Endodermal cell (in vitro differentiated cells): ENCODE results near the gene ERCC8. TPM values are rescaled to one million over a fixed set of nuclear protein-coding genes. Genes with fewer than 3 reads are reported as not detected.

ENCODE experiments used
- DNase-seq: peaks from one replicate; pipeline ENCODE4 v3.0.0-alpha.2; 2017
- H3K27ac ChIP-seq: 2 replicates; pipeline ENCODE4 v1.5.1; 2013; ENCODE audit warnings: mild to moderate bottlenecking, low read depth, low read length, moderate library complexity
- H3K27me3 ChIP-seq: 2 replicates; pipeline ENCODE4 v1.6.1; 2013; ENCODE audit warnings: mild to moderate bottlenecking, low read length, moderate library complexity; ENCODE audit not compliant: insufficient read depth, control insufficient read depth, poor library complexity, severe bottlenecking
- H3K36me3 ChIP-seq: 2 replicates; pipeline ENCODE4 v1.7.0; 2013; ENCODE audit warnings: mild to moderate bottlenecking, low read length, moderate library complexity; ENCODE audit not compliant: control insufficient read depth, insufficient read depth
- H3K4me1 ChIP-seq: one replicate; pipeline ENCODE4 v1.7.0; 2013; ENCODE audit warnings: low read length; ENCODE audit not compliant: control insufficient read depth, insufficient read depth
- H3K4me3 ChIP-seq: 2 replicates; pipeline ENCODE4 v1.5.1; 2013; ENCODE audit warnings: mild to moderate bottlenecking, low read length, moderate library complexity
- H3K9ac ChIP-seq: 2 replicates; pipeline ENCODE4 v1.6.1; 2013; ENCODE audit warnings: mild to moderate bottlenecking, low read length, moderate library complexity; ENCODE audit not compliant: poor library complexity, severe bottlenecking; ENCODE audit errors: extremely low read depth
- H3K9me3 ChIP-seq: 2 replicates; pipeline ENCODE4 v1.6.1; 2013; ENCODE audit warnings: mild to moderate bottlenecking, low read length, moderate library complexity; ENCODE audit not compliant: control insufficient read depth
- H3K27ac Mint-ChIP-seq: 2 replicates; pipeline ENCODE4 v1.8.0; 2020; ENCODE audit warnings: mixed read lengths
- H3K27me3 Mint-ChIP-seq: 2 replicates; pipeline ENCODE4 v1.8.0; 2021; ENCODE audit warnings: mild to moderate bottlenecking, mixed read lengths; ENCODE audit not compliant: insufficient read depth
- H3K36me3 Mint-ChIP-seq: 2 replicates; pipeline ENCODE4 v1.8.0; 2020; ENCODE audit warnings: low read depth, mixed read lengths
- H3K4me1 Mint-ChIP-seq: 2 replicates; pipeline ENCODE4 v1.8.0; 2020; ENCODE audit warnings: mixed read lengths
- H3K4me3 Mint-ChIP-seq: 2 replicates; pipeline ENCODE4 v1.8.0; 2020; ENCODE audit warnings: mild to moderate bottlenecking, moderate library complexity, mixed read lengths
- H3K9me3 Mint-ChIP-seq: 2 replicates; pipeline ENCODE4 v1.8.0; 2020; ENCODE audit warnings: mild to moderate bottlenecking, mixed read lengths
- CTCF ChIP-seq: fragments of 200-600 bp; sonication (generic); conservative IDR thresholded peaks from 2 replicates; pipeline ENCODE4 v1.5.0; 2021; ENCODE audit warnings: antibody characterized with exemption, mild to moderate bottlenecking
- WGBS, 2 experiments: methylation state at CpG; one replicate each; pipeline versions ENCODE4 v1.1.5 to v1.1.7; 2013; ENCODE audit warnings: missing lambda C conversion rate in 2 of 2, mixed read lengths in 1 of 2; ENCODE audit not compliant: insufficient coverage in 1 of 2, insufficient read length in 1 of 2; 5-methylcytosine and 5-hydroxymethylcytosine counted together
- total RNA-seq, 2 donors: library from RNA; stranded (reverse); fragmentation: NEBNext Ultra II Directional in 1 of 2; extraction: Animal tissue kit (Norgen Biotek cat#: 25700) in 1 of 2; gene quantifications; 2 replicates in 1 of 2; 3 replicates in 1 of 2; pipeline ENCODE4 v1.2.1, GENCODE V29; 2021

ERCC8 gene
- total RNA-seq, 2 donors from 2014 or later = 14.7 to 19.2 TPM

DNA sequence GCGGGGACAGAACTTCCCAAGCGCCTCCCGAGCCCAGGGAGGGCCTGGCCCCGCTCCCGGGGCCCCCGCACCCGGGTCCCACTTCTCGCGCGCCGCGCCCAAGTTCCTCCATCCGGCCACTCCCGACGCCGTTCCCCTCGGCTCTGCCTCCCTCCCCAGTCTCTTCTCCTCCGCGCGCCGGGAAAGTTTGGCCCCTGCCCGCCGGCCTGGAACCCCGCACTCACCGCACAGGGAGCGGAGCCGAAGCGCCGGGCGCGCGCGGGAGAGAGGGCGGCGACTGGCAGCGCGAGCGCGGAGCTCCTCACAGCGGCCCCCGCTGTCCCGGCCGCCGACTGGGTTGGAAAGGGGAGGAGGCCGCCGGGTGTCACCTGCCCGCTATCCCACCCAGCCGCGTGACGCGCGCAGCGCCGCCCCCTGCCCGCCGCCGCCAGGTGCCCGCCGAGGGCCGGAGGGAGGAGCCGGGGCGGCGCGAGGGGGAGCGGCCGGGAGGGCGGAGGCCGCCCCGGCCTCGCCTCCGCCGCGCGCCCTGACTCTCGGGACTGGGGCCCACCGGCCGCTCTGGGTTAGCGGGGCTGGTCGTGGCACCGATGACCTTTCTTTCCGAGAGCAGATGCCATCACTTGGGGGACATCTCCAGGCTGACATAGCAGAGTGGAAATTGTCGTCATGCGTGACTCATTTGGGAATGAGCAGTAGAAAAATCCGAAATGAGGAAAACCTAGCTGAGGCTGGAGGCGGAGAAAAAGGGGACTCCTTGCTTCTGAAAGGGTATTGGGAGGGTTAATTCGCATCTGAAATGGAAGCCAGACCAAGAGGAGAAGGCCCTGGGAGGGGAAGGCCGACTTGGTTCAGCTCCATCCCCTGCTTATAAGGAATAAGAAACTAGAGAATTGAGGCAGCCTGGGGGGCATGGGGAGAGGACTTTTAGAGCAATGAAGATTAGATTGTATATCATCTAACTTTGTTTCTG is 100.6 kb downstream of the ERCC8 start, which contains the start of gene ELOVL7:
TSS of gene ELOVL7 (minus strand) at position 334 of the 970 bp plus-strand sequence. CDS start 56,872 bp downstream, outside the sequence.
- Histone ChIP-seq H3K4me1 (no peaks in the 10 kb centered on the region), H3K27ac (no peak within 1 kb of the TSS), H3K9ac (peak within 1 kb of the TSS; percentile 59), H3K9me3 (no peaks in the 10 kb centered on the region), H3K4me3 (peak within 1 kb of the TSS; percentile 77), H3K36me3 (no peaks in the 10 kb centered on the region), H3K27me3 (peaks cover 90% of the 10 kb centered on the region)
- TF ChIP-seq CTCF = peak; percentile 69
- Mint-ChIP-seq H3K27ac (peak within 1 kb of the TSS; percentile 55), H3K27me3 (peaks cover 57% of the 10 kb centered on the region), H3K36me3 (no peaks in the 10 kb centered on the region), H3K4me1 (peaks cover 9% of the 10 kb centered on the region), H3K4me3 (peak within 1 kb of the TSS; percentile 79), H3K9me3 (no peaks in the 10 kb centered on the region)
- WGBS, 2 experiments = 1 to 3% methylated on average over 7 to 87 of the region's 87 CpGs
- peak; percentile 96 for DNase-seq

DNA sequence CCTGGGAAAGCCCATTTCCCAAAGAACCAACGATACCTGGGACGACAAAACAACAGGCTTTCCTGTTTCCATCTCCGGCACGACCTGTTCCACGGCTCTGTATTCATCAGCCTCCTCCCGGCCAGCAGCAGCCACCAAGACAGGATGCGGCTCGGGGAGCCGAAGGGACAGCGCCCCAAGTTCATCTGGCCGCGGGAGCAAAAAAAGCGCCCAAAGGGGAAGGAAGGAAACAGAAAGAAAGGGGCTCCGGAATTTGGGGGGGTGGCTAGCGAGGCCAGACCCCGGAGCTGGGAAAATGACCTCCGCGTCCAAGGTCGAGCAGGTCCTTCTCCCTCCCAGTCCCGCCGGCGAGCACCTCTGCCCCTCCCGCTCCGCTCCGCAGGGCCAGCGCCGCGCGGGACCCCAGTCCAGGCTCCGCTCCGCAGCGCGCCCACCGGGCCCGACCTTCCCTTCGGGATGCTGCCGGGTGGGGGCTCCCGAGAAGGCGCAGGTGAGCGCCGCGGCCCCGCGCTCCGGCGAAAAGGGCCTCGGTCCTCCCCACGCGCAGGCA is 101.4 kb downstream of the ERCC8 start:
- H3K27ac ChIP-seq = no peak overlapping the region
- Mint-ChIP-seq H3K27ac (no peak overlapping the region), H3K27me3 (peaks cover 57% of the 10 kb centered on the region), H3K36me3 (no peaks in the 10 kb centered on the region), H3K4me3 (peak overlapping the region; percentile 79), H3K9me3 (no peaks in the 10 kb centered on the region), H3K4me1 (peaks cover 10% of the 10 kb centered on the region)
- H3K9ac ChIP-seq = peak overlapping the region; percentile 59
- H3K36me3 ChIP-seq = no peaks in the 10 kb centered on the region
- WGBS, 2 experiments = 0 to 2% methylated on average over 25 to 49 of the region's 49 CpGs
- no peak for TF ChIP-seq CTCF
- H3K4me3 ChIP-seq = peak overlapping the region; percentile 77
- H3K4me1 ChIP-seq = no peaks in the 10 kb centered on the region
- H3K27me3 ChIP-seq = peaks cover 82% of the 10 kb centered on the region
- no peaks in the 10 kb centered on the region for H3K9me3 ChIP-seq
- DNase-seq = peak; percentile 74

- Mint-ChIP-seq H3K36me3 (no peaks in the 10 kb centered on the region), H3K27ac (no peak overlapping the region), H3K9me3 (no peaks in the 10 kb centered on the region), H3K4me1 (peaks cover 15% of the 10 kb centered on the region), H3K4me3 (peak overlapping the region; percentile 79), H3K27me3 (peaks cover 57% of the 10 kb centered on the region)
- no peaks in the 10 kb centered on the region for H3K36me3 ChIP-seq
- H3K9ac ChIP-seq = no peak overlapping the region
- H3K4me1 ChIP-seq = no peaks in the 10 kb centered on the region
- WGBS, 2 experiments = 1 to 3% methylated on average over 21 to 26 of the region's 26 CpGs
- peaks cover 81% of the 10 kb centered on the region for H3K27me3 ChIP-seq
- peak; percentile 76 for DNase-seq
- H3K4me3 ChIP-seq = peak overlapping the region; percentile 77
- no peak for TF ChIP-seq CTCF
- no peaks in the 10 kb centered on the region for H3K9me3 ChIP-seq
- no peak overlapping the region for H3K27ac ChIP-seq
Observed at GRCh38 chr5:60842871-60843385, 101.9 kb downstream of the ERCC8 start.
